ELF-1 (cell line): ENCODE results near the gene SSTR5.

Source experiments
- DNase-seq: peaks from one replicate; pipeline ENCODE4 v3.0.0-alpha.2; 2016; ENCODE audit warnings: low read depth, low spot score

The SSTR5 gene

GRCh38 chr16:1102921-1103635, 30.5 kb downstream of the SSTR5 start:
- peak; percentile 67 for DNase-seq

- no peak for DNase-seq
These were observed 31.1 kb downstream of the SSTR5 start for GRCh38 chr16:1103636-1103980.

GRCh38 chr16:1105888-1106620, 33.5 kb downstream of the SSTR5 start:
- DNase-seq, result peak; percentile 74

GRCh38 chr16:1106659-1107058, 34.1 kb downstream of the SSTR5 start:
- no peak for DNase-seq

- DNase-seq, result no peak
These were observed 34.6 kb downstream of the SSTR5 start for GRCh38 chr16:1107141-1107540.

GRCh38 chr16:1107731-1108130, 35.2 kb downstream of the SSTR5 start:
- DNase-seq, result no peak

GRCh38 chr16:1108299-1109252, 36.0 kb downstream of the SSTR5 start:
- DNase-seq, result no peak

- no peak for DNase-seq
These were observed 37.1 kb downstream of the SSTR5 start for GRCh38 chr16:1109648-1110047.

- DNase-seq, result no peak
These were observed 40.1 kb downstream of the SSTR5 start for GRCh38 chr16:1112506-1113184.

- no peak for DNase-seq
These were observed 40.9 kb downstream of the SSTR5 start for GRCh38 chr16:1113489-1113888.

- DNase-seq, result no peak
These were observed 41.5 kb downstream of the SSTR5 start for GRCh38 chr16:1113889-1114526.

GRCh38 chr16:1116693-1117077, 44.1 kb downstream of the SSTR5 start:
- DNase-seq, result no peak

GRCh38 chr16:1117176-1117900, 44.8 kb downstream of the SSTR5 start:
- DNase-seq, result no peak

GRCh38 chr16:1117926-1118325, 45.4 kb downstream of the SSTR5 start:
- no peak for DNase-seq

- DNase-seq, result no peak
These were observed 46.6 kb downstream of the SSTR5 start for GRCh38 chr16:1119129-1119528.

GRCh38 chr16:1119766-1120576, 47.4 kb downstream of the SSTR5 start:
- DNase-seq, result no peak

GRCh38 chr16:1120577-1120941, 48.0 kb downstream of the SSTR5 start:
- no peak for DNase-seq

- DNase-seq, result no peak
These were observed 48.5 kb downstream of the SSTR5 start for GRCh38 chr16:1121009-1121408.

- DNase-seq, result no peak
These were observed 49.3 kb downstream of the SSTR5 start for GRCh38 chr16:1121601-1122397.
